ENCODE data around the gene TRMT112. TPM values are rescaled to one million over a fixed set of nuclear protein-coding genes. Genes with fewer than 3 reads are reported as not detected.
A peak's percentile ranks its signal among the peaks of the same experiment; 100 is the strongest.

TRMT112 gene
- total RNA-seq, 2 experiments from 2014 or later, result 205 to 322 TPM

- intact Hi-C loops (cut with micrococcal nuclease; ENCODE audit: unreplicated experiment), result no loop called here
- ChIA-PET CTCF (ENCODE audit: unreplicated experiment) (interaction anchor here (0.6 to 3.1 kb wide), 3 partner anchors 25 to 39 kb away, joined by 3 to 33 read pairs (median 3); partner anchors contain the start of genes PRDX5 and TRMT112), POLR2A (interaction anchor here (3.2 kb wide), 1 partner anchor 39 kb away, joined by 17 read pairs; the partner anchor contains the start of genes PRDX5 and TRMT112)
- H3K4me3 ChIP-seq (ENCODE audit: low read depth, low read length, poor library complexity, severe bottlenecking), result no peak overlapping the region
- TF ChIP-seq EZH2phosphoT487 (IDR thresholded peaks at IDR 0.05; ENCODE audit: borderline replicate concordance, low read depth, low read length) (no peak), CTCF (conservative IDR thresholded peaks at IDR 0.05; ENCODE audit: low read length) (peak; percentile 77)
- H3K4me1 ChIP-seq (ENCODE audit: insufficient read depth, low read length, poor library complexity, severe bottlenecking), result peaks cover 46% of the 10 kb centered on the region
- TSS peak; percentile 94 for BruUV-seq (replicated peaks)
- H3K4me2 ChIP-seq (ENCODE audit: low read length), result no peak overlapping the region
- peak; percentile 64 for DNase-seq (ENCODE audit: low spot score)
- H3K9me3 ChIP-seq (ENCODE audit: low read length), result no peaks in the 10 kb centered on the region
- H3K9me2 ChIP-seq (ENCODE audit: insufficient read depth, low read length), result no peaks in the 10 kb centered on the region
- H4K20me1 ChIP-seq (ENCODE audit: insufficient read depth, low read length), result no peaks in the 10 kb centered on the region
- H3K27ac ChIP-seq (ENCODE audit: low read depth, low read length, poor library complexity, severe bottlenecking), result no peak overlapping the region
- no peak overlapping the region for H2AFZ ChIP-seq (ENCODE audit: low read length)
- H3K79me2 ChIP-seq (ENCODE audit: insufficient read depth, low read depth, low read length), result no peaks in the 10 kb centered on the region
- H3K36me3 ChIP-seq (ENCODE audit: insufficient read depth, low read length), result peaks cover 17% of the 10 kb centered on the region; the same call in 1 of the 2 replicates
Observed at GRCh38 chr11:64356498-64357411, 39.4 kb upstream of the TRMT112 start.

DNA sequence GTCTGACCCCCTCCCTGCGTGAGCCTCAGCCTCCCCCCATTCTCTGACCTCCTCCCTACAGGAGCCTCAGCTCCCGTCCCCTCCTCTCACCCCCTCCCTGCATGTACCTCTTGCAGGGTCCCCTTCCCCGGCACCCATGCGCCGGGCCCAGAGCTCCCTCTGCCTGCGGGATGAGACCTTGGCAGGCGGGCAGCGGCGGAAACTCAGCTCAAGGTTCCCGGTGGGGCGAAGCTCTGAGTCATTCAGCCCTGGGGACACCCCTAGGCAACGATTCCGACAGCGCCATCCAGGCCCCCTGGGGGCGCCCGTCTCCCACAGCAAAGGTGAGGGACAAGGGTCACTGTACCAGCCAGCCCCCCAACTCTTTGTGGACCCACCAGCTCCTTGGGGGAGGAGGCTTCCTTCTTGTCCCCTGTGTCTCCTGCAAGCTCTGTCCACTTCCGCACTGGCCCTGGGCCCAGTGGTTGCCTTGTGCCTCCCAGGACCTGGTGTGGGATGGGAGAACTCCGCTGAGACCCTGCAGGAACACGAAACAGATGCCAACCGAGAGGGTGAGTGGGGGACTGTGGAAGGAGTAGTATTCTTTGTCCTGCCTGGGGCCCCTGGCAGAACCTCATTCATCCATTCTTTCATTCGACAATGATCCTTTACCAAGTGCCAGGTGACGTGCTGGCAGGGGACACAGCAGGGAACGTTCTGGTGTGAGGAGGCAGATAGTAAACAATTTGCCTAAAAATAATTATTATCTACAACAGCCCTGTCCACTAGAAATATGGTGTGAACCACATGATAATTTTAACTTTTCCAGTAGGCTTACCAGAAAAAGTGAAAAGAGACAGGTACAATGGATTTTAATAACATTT, 38.0 kb upstream of the TRMT112 start:
- no peak overlapping the region; the same call in 1 of the 2 replicates for H2AFZ ChIP-seq (ENCODE audit: low read length)
- ChIA-PET POLR2A (interaction anchor here (0.6 to 3.2 kb wide), 5 partner anchors 15 to 148 kb away, joined by 3 to 17 read pairs (median 3); partner anchors contain the start of genes CCDC88B, PRDX5 and TRMT112), CTCF (ENCODE audit: unreplicated experiment) (interaction anchor here (0.6 to 3.1 kb wide), 8 partner anchors 9 to 295 kb away, joined by 3 to 33 read pairs (median 4); partner anchors contain the start of genes PRDX5 and TRMT112)
- intact Hi-C loops (cut with micrococcal nuclease; ENCODE audit: unreplicated experiment), result loop anchor here (1.0 kb wide), 2 partner anchors 13 to 38 kb away; partner anchors contain the start of gene TRMT112
- DNase-seq (ENCODE audit: low spot score), result peak; percentile 86
- no TSS peak for BruUV-seq (replicated peaks)
- no peaks in the 10 kb centered on the region for H3K9me3 ChIP-seq (ENCODE audit: low read length)
- H3K4me2 ChIP-seq (ENCODE audit: low read length), result peak overlapping the region; percentile 38
- H3K36me3 ChIP-seq (ENCODE audit: insufficient read depth, low read length), result peaks cover 12% of the 10 kb centered on the region; the same call in 1 of the 2 replicates
- no peaks in the 10 kb centered on the region for H4K20me1 ChIP-seq (ENCODE audit: insufficient read depth, low read length)
- no peaks in the 10 kb centered on the region for H3K9me2 ChIP-seq (ENCODE audit: insufficient read depth, low read length)
- peaks cover 44% of the 10 kb centered on the region for H3K4me1 ChIP-seq (ENCODE audit: insufficient read depth, low read length, poor library complexity, severe bottlenecking)
- H3K79me2 ChIP-seq (ENCODE audit: insufficient read depth, low read depth, low read length), result no peaks in the 10 kb centered on the region
- TF ChIP-seq EZH2phosphoT487 (IDR thresholded peaks at IDR 0.05; ENCODE audit: borderline replicate concordance, low read depth, low read length) (no peak), CTCF (conservative IDR thresholded peaks at IDR 0.05; ENCODE audit: low read length) (peak; percentile 93)
- peak overlapping the region; percentile 29 for H3K27ac ChIP-seq (ENCODE audit: low read depth, low read length, poor library complexity, severe bottlenecking)
- H3K4me3 ChIP-seq (ENCODE audit: low read depth, low read length, poor library complexity, severe bottlenecking), result no peak overlapping the region

Data from OCI-LY7 (cell line).